Endothelial cell of umbilical vein (primary cell): ENCODE measurements around the gene PAX8. TPM values are rescaled to one million over a fixed set of nuclear protein-coding genes. Genes with fewer than 3 reads are reported as not detected.
"Not testable (repeated sequence)": the region's sequence is repeated elsewhere in the genome, so short reads cannot be mapped to it uniquely, and the experiment has no call there.

Experiments
- BruUV-seq: library from RNA; stranded (reverse); fragments of 400-500 nt; replicated peaks from 2 replicates; lab custom pipeline; 2021; lab: Mats Ljungman, UMichigan
- CTCF ChIA-PET: fragments of 300-600, 350-600 bp; sonication (Branson Sonifier 250); formaldehyde crosslinking; loops from one replicate; lab custom pipeline; 2021; ENCODE audit warnings: antibody characterized with exemption, inconsistent platforms; lab: Charles Lee
- POLR2A ChIA-PET: fragments of 300-600, 350-600 bp; sonication (Branson Sonifier 250); formaldehyde crosslinking; loops from one replicate; lab custom pipeline; 2021; ENCODE audit warnings: antibody characterized with exemption, inconsistent platforms; lab: Charles Lee
- DNase-seq: peaks from one replicate; pipeline ENCODE4 v3.0.0-alpha.2; 2011; ENCODE audit warnings: low read depth, low spot score
- FAIRE-seq: peaks from 2 replicates; lab custom pipeline; 2011; peaks lifted over from hg19 to GRCh38; lab: Jason Lieb, UNC
- H2AFZ ChIP-seq: 2 replicates; pipeline ENCODE4 v1.6.0; 2012; ENCODE audit warnings: low read depth, low read length, control low read depth, inconsistent platforms
- H3K27ac ChIP-seq: 2 replicates; pipeline ENCODE4 v1.5.1; 2011; ENCODE audit warnings: low read depth, mild to moderate bottlenecking, control low read depth, low read length, moderate library complexity; ENCODE audit not compliant: insufficient read depth
- H3K27me3 ChIP-seq, 2 experiments: 2 replicates each; pipeline versions ENCODE4 v1.6.0 to v1.6.1; 2011; ENCODE audit warnings: low read length in 2 of 2, mixed read lengths in 1 of 2; ENCODE audit not compliant: control insufficient read depth in 2 of 2, insufficient read depth in 2 of 2
- H3K36me3 ChIP-seq, 2 experiments: 2 replicates in 1 of 2; 3 replicates in 1 of 2; pipeline ENCODE4 v1.5.1; 2011; ENCODE audit warnings: low read length in 2 of 2, mild to moderate bottlenecking in 1 of 2, moderate library complexity in 1 of 2; ENCODE audit not compliant: control insufficient read depth in 2 of 2, insufficient read depth in 2 of 2; ENCODE audit errors: extremely low read depth in 1 of 2
- H3K4me1 ChIP-seq: 3 replicates; pipeline ENCODE4 v1.5.1; 2011; ENCODE audit warnings: mild to moderate bottlenecking, low read length; ENCODE audit not compliant: control insufficient read depth, insufficient read depth; ENCODE audit errors: extremely low read depth
- H3K4me2 ChIP-seq: 2 replicates; pipeline ENCODE4 v1.6.1; 2011; ENCODE audit warnings: low read length, control low read depth, mixed read lengths; ENCODE audit not compliant: insufficient read depth
- H3K4me3 ChIP-seq, 3 experiments: fragments of 200-600 bp in 1 of 3; sonication (generic), shearing (Covaris generic) in 1 of 3; replicated peaks in 1 of 3; 2 replicates each; pipeline ENCODE4 v1.5.1; 2011 to 2016; ENCODE audit warnings: control low read depth in 3 of 3, low read length in 3 of 3, mild to moderate bottlenecking in 2 of 3, inconsistent platforms in 1 of 3, low read depth in 1 of 3, moderate library complexity in 1 of 3; ENCODE audit not compliant: insufficient read depth in 1 of 3
- H3K79me2 ChIP-seq: 2 replicates; pipeline ENCODE4 v1.6.0; 2012; ENCODE audit warnings: low read length, inconsistent platforms; ENCODE audit not compliant: control insufficient read depth, insufficient read depth
- H3K9ac ChIP-seq: replicated peaks from 2 replicates; pipeline ENCODE3; 2011; ENCODE audit warnings: low read length, control low read depth; ENCODE audit not compliant: insufficient read depth; ENCODE audit errors: extremely low read depth
- H3K9me1 ChIP-seq: replicated peaks from 3 replicates; pipeline ENCODE4 v1.6.0; 2011; ENCODE audit warnings: mild to moderate bottlenecking, low read length; ENCODE audit not compliant: control insufficient read depth, insufficient read depth; ENCODE audit errors: extremely low read depth
- H3K9me3 ChIP-seq: replicated peaks from 2 replicates; pipeline ENCODE4 v1.5.1; 2012; ENCODE audit warnings: low read length, inconsistent platforms; ENCODE audit not compliant: control insufficient read depth, insufficient read depth
- H4K20me1 ChIP-seq: replicated peaks from 2 replicates; pipeline ENCODE3; 2011; ENCODE audit warnings: mild to moderate bottlenecking, low read length; ENCODE audit not compliant: control insufficient read depth, insufficient read depth; ENCODE audit errors: extremely low read depth
- CTCF ChIP-seq, 2 donors: IDR thresholded peaks; 1 replicate in 1 of 2; 2 replicates in 1 of 2; pipeline ENCODE4 v1.5.1; 2011; ENCODE audit warnings: low read length in 2 of 2, mild to moderate bottlenecking in 2 of 2, moderate library complexity in 2 of 2, control low read depth in 1 of 2, inconsistent platforms in 1 of 2, low read depth in 1 of 2; ENCODE audit not compliant: insufficient read depth in 1 of 2; ENCODE audit errors: extremely low read depth in 1 of 2
- EZH2 ChIP-seq: IDR thresholded peaks from 2 replicates; pipeline ENCODE4 v1.6.1; 2012; ENCODE audit warnings: borderline replicate concordance, low read depth, mild to moderate bottlenecking, moderate library complexity, low read length, inconsistent platforms; ENCODE audit not compliant: severe bottlenecking
- FOS ChIP-seq: IDR thresholded peaks from 2 replicates; pipeline ENCODE4 v1.6.1; 2011; ENCODE audit warnings: mild to moderate bottlenecking, low read length, moderate library complexity, borderline replicate concordance; ENCODE audit not compliant: insufficient read depth
- GATA2 ChIP-seq: IDR thresholded peaks from 2 replicates; pipeline ENCODE4 v1.7.0; 2011; ENCODE audit warnings: low read depth, mild to moderate bottlenecking, moderate library complexity, mixed read lengths, low read length; ENCODE audit not compliant: insufficient read length, insufficient read depth
- JUN ChIP-seq: IDR thresholded peaks from 2 replicates; pipeline ENCODE4 v1.6.1; 2011; ENCODE audit warnings: borderline replicate concordance, low read depth; ENCODE audit not compliant: insufficient read length, insufficient read depth
- MAX ChIP-seq: IDR thresholded peaks from 2 replicates; pipeline ENCODE4 v1.6.1; 2011; ENCODE audit not compliant: insufficient read depth, insufficient read length
- MYC ChIP-seq: IDR thresholded peaks from one replicate; pipeline ENCODE4 v1.6.1; 2011; ENCODE audit warnings: mild to moderate bottlenecking, low read depth, low read length
- POLR2A ChIP-seq: IDR thresholded peaks from 2 replicates; pipeline ENCODE4 v1.6.1; 2012; ENCODE audit warnings: low read depth, mild to moderate bottlenecking, control low read depth, low read length
- POLR2AphosphoS5 ChIP-seq: IDR thresholded peaks from 2 replicates; pipeline ENCODE4 v1.6.1; 2012; ENCODE audit warnings: low read depth, mild to moderate bottlenecking, control low read depth, low read length, moderate library complexity; ENCODE audit not compliant: insufficient read depth
- dilution Hi-C: fragments of 300-500 bp; cut with MboI; formaldehyde crosslinking; loops from one replicate; pipeline ENCODE4 v1.15.0; 2019; ENCODE audit warnings: low sequenced_read_pairs; ENCODE audit not compliant: extremely low pct_ligation_motif_present
- intact Hi-C: fragments of 100-400 bp; cut with micrococcal nuclease; formaldehyde crosslinking; loops from one replicate; pipeline ENCODE4 v1.10.0; 2022
- polyA plus RNA-seq, 4 experiments: library from polyadenylated mRNA; depleted of rRNA in 3 of 4; stranded (reverse) in 3 of 4; unstranded in 1 of 4; fragments of >200 nt; gene quantifications; 2 replicates each; pipeline versions ENCODE4 v1.2.1 to v1.2.3, GENCODE V29; 2011 to 2012; ENCODE audit warnings: missing spikeins in 1 of 4
- total RNA-seq: library from RNA; stranded (reverse); gene quantifications from 2 replicates; pipeline ENCODE4 v1.2.3, GENCODE V29; 2021

Gene PAX8
- total and polyA plus RNA-seq, 2 donors (not counting 3 experiments of a cell fraction or from before 2014, with no cell fraction given), result 0.22 to 0.62 TPM

GRCh38 chr2:113324684-113325160 is 46.0 kb upstream of the PAX8 start:
- ChIA-PET POLR2A (no interaction called here), CTCF (no interaction called here)
- no TSS peak for BruUV-seq
- peak overlapping the region in 1 of 3 experiments; percentile 28 for H3K4me3 ChIP-seq
- peaks cover 2% of the 10 kb centered on the region for H3K4me1 ChIP-seq
- peaks cover 0 to 2% of the 10 kb centered on the region in 2 experiments for H3K27me3 ChIP-seq
- intact Hi-C loops, result no loop called here
- dilution Hi-C loops, result no loop called here
- H3K9me3 ChIP-seq, result no peaks in the 10 kb centered on the region
- FAIRE-seq (no peak), DNase-seq (peak; percentile 23)
- TF ChIP-seq POLR2A, result no peak
- TF ChIP-seq POLR2AphosphoS5, result no peak
- no peak for TF ChIP-seq EZH2
- TF ChIP-seq CTCF (IDR thresholded peaks at IDR 0.05; ENCODE audit: extremely low read depth in 1 of 2, insufficient read depth in 1 of 2, low read depth in 1 of 2, low read length in 2 of 2), result no peak
- TF ChIP-seq FOS, result no peak
- no peak for TF ChIP-seq MYC
- TF ChIP-seq MAX, result no peak
- no peak for TF ChIP-seq JUN
- no peak for TF ChIP-seq GATA2
- H3K4me2 ChIP-seq, result peak overlapping the region; percentile 64
- no peaks in the 10 kb centered on the region for H3K79me2 ChIP-seq
- H3K9ac ChIP-seq, result no peak overlapping the region
- H2AFZ ChIP-seq, result peak overlapping the region; percentile 84
- no peaks in the 10 kb centered on the region for H3K36me3 ChIP-seq
- H3K9me1 ChIP-seq, result no peaks in the 10 kb centered on the region
- no peak overlapping the region for H3K27ac ChIP-seq
- no peaks in the 10 kb centered on the region for H4K20me1 ChIP-seq

GRCh38 chr2:113323129-113323528 is 44.4 kb upstream of the PAX8 start:
- H3K4me3 ChIP-seq, intact Hi-C loops, H3K9ac ChIP-seq, DNase-seq, H4K20me1 ChIP-seq, H3K79me2 ChIP-seq, H3K9me1 ChIP-seq, H3K36me3 ChIP-seq, BruUV-seq, H3K27ac ChIP-seq, H3K4me2 ChIP-seq, CTCF ChIA-PET, H2AFZ ChIP-seq, H3K27me3 ChIP-seq, POLR2A ChIA-PET, dilution Hi-C loops, H3K9me3 ChIP-seq, FAIRE-seq, H3K4me1 ChIP-seq: not testable (repeated sequence)

GRCh38 chr2:113320106-113320505 is 41.4 kb upstream of the PAX8 start:
- intact Hi-C loops, BruUV-seq, H3K36me3 ChIP-seq, POLR2A ChIA-PET, H3K4me1 ChIP-seq, H3K9ac ChIP-seq, H3K79me2 ChIP-seq, H4K20me1 ChIP-seq, H3K4me3 ChIP-seq, H3K27ac ChIP-seq, H3K9me1 ChIP-seq, DNase-seq, H3K9me3 ChIP-seq, H3K27me3 ChIP-seq, CTCF ChIA-PET, dilution Hi-C loops, H3K4me2 ChIP-seq, H2AFZ ChIP-seq: not testable (repeated sequence)
- peak; percentile 35 for FAIRE-seq
